Testis (tissue), 2 donors: ENCODE data around the gene REP15.

Experiments used
- POLR2A ChIP-seq: fragments of 450-650 bp; IDR thresholded peaks from one replicate; pipeline ENCODE4 v1.6.1; 2017; ENCODE audit warnings: antibody characterized with exemption, mild to moderate bottlenecking, moderate library complexity
- TF ChIP-seq, protein P1 (sequence below), 3 experiments: fragments of 450-650 bp in 2 of 3; fragments of 200-600 bp in 1 of 3; sonication (generic) in 1 of 3; IDR thresholded peaks; one replicate each; pipeline ENCODE4 v1.5.1; 2016 to 2019; ENCODE audit warnings: antibody characterized with exemption in 3 of 3, mild to moderate bottlenecking in 2 of 3, moderate library complexity in 1 of 3

DNA sequence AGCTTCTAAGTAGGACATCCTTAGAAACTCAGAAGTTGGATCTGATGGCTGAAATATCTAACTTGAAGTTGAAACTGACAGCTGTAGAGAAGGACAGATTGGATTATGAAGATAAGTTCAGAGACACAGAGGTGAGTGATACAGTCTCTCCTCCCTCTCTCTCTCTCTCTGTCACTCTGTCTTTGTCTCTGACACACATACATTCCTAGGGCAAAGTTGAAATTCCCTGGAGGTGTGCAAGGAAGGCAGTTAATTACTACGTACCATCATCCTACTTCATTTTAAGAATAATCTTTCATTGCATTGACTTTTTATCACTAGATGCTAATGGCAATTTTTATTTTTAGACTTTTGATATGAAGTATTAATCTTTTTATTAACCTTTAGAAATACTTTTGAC, 46.2 kb upstream of the REP15 start:
- no peak for TF ChIP-seq POLR2A
- TF ChIP-seq, protein P1, sequence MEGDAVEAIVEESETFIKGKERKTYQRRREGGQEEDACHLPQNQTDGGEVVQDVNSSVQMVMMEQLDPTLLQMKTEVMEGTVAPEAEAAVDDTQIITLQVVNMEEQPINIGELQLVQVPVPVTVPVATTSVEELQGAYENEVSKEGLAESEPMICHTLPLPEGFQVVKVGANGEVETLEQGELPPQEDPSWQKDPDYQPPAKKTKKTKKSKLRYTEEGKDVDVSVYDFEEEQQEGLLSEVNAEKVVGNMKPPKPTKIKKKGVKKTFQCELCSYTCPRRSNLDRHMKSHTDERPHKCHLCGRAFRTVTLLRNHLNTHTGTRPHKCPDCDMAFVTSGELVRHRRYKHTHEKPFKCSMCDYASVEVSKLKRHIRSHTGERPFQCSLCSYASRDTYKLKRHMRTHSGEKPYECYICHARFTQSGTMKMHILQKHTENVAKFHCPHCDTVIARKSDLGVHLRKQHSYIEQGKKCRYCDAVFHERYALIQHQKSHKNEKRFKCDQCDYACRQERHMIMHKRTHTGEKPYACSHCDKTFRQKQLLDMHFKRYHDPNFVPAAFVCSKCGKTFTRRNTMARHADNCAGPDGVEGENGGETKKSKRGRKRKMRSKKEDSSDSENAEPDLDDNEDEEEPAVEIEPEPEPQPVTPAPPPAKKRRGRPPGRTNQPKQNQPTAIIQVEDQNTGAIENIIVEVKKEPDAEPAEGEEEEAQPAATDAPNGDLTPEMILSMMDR (IDR thresholded peaks at IDR 0.05) = no peak
